Glutamatergic neuron (in vitro differentiated cells): Measurements from ENCODE around the gene ZNF511. TPM values are rescaled to one million over a fixed set of nuclear protein-coding genes. Genes with fewer than 3 reads are reported as not detected.

ENCODE experiments used
- DNase-seq: peaks from one replicate; pipeline ENCODE4 v3.0.0; 2022
- H3K27ac Mint-ChIP-seq: one replicate; pipeline ENCODE4 v1.8.0; 2020; ENCODE audit warnings: mild to moderate bottlenecking, mixed read lengths, inconsistent platforms; ENCODE audit not compliant: unreplicated experiment
- H3K27me3 Mint-ChIP-seq: one replicate; pipeline ENCODE4 v1.8.0; 2020; ENCODE audit warnings: mild to moderate bottlenecking, moderate library complexity, mixed read lengths, inconsistent platforms; ENCODE audit not compliant: unreplicated experiment
- H3K36me3 Mint-ChIP-seq: one replicate; pipeline ENCODE4 v1.8.0; 2020; ENCODE audit warnings: mild to moderate bottlenecking, mixed read lengths, inconsistent platforms; ENCODE audit not compliant: unreplicated experiment
- H3K4me1 Mint-ChIP-seq: one replicate; pipeline ENCODE4 v1.8.0; 2020; ENCODE audit warnings: mild to moderate bottlenecking, low read depth, mixed read lengths, inconsistent platforms; ENCODE audit not compliant: unreplicated experiment
- H3K4me3 Mint-ChIP-seq: one replicate; pipeline ENCODE4 v1.8.0; 2020; ENCODE audit warnings: mild to moderate bottlenecking, mixed read lengths, inconsistent platforms; ENCODE audit not compliant: unreplicated experiment
- H3K9me3 Mint-ChIP-seq: one replicate; pipeline ENCODE4 v1.8.0; 2020; ENCODE audit warnings: mild to moderate bottlenecking, moderate library complexity, mixed read lengths, inconsistent platforms; ENCODE audit not compliant: unreplicated experiment
- CTCF ChIP-seq: fragments of 200-600 bp; sonication (generic); IDR thresholded peaks from one replicate; pipeline ENCODE4 v1.5.0; 2021; ENCODE audit not compliant: partially characterized antibody, unreplicated experiment
- long read RNA-seq: library from polyadenylated mRNA; unstranded; transcript quantifications from one replicate; pipeline ENCODE4 v2.0.0, GENCODE V29; 2020; ENCODE audit not compliant: unreplicated experiment
- total RNA-seq: library from RNA; stranded (reverse); fragmentation: NEBNext Ultra II Directional; extraction: Animal tissue kit (Norgen Biotek cat#: 25700); gene quantifications from one replicate; pipeline ENCODE4 v1.2.1, GENCODE V29; 2021; ENCODE audit not compliant: unreplicated experiment

ZNF511 gene, protein sequence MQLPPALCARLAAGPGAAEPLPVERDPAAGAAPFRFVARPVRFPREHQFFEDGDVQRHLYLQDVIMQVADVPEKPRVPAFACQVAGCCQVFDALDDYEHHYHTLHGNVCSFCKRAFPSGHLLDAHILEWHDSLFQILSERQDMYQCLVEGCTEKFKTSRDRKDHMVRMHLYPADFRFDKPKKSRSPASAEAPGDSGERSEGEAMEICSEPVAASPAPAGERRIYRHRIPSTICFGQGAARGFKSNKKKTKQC
- 24.6 TPM for total RNA-seq
- long read RNA-seq, transcript ZNF511-202 (6 exons, 1,520 nt) = major isoform, 17 of 21 reads
- long read RNA-seq, partial matches to known transcripts = 0 of 21 reads
- long read RNA-seq, other reads (novel, unspliced or antisense) = 2 of 21 reads

DNA sequence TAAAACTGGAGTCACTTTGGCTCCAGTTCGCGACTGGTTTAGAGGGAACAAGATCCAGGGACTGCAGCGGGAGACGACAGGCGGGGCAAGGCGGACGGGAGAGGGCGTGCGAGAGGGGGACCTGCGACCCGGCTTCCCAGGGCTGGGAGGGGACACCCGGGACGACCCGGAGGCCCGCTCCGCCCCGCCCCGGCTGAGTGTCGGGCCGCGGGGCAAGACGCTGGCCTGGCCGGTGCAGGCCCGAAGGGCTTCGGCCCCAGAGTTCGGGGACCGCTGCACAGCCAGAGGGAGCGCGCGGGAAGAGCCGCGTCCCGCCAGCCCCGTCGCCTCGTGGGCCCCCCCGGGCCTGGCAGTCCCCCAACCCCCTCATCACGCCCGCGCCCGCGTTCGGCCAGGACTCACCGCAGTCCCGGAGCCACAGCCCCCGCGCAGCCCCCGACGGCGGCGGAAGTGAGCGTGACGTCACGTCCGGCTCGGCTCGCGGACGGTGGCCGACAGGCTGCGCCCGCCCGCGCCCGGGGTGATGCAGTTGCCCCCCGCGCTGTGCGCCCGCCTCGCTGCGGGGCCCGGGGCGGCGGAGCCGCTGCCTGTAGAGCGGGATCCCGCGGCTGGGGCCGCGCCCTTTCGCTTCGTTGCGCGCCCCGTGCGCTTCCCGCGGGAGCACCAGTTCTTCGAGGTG is at the start of gene ZNF511, which contains the start of gene TUBGCP2:
Gene ZNF511 (plus strand): TSS at position 494 of the 679 bp plus-strand sequence. CDS start 30 bp downstream, at position 524.
Gene TUBGCP2 (minus strand): TSS at position 452 of the 679 bp plus-strand sequence. CDS start 5,931 bp downstream, outside the sequence.
- peak; percentile 90 for DNase-seq
- no peak for TF ChIP-seq CTCF
- peak within 1 kb of the TSS; percentile 91 for H3K27ac Mint-ChIP-seq
- peaks cover 8% of the 10 kb centered on the region for H3K9me3 Mint-ChIP-seq
- H3K4me3 Mint-ChIP-seq = peak within 1 kb of the TSS; percentile 98
- peaks cover 16% of the 10 kb centered on the region for H3K27me3 Mint-ChIP-seq
- H3K36me3 Mint-ChIP-seq = no peaks in the 10 kb centered on the region
- peaks cover 15% of the 10 kb centered on the region for H3K4me1 Mint-ChIP-seq

- no peak for DNase-seq
- H3K27ac Mint-ChIP-seq = no peak overlapping the region
- peaks cover 14% of the 10 kb centered on the region for H3K4me1 Mint-ChIP-seq
- no peak for TF ChIP-seq CTCF
- H3K4me3 Mint-ChIP-seq = no peak overlapping the region
- peaks cover 8% of the 10 kb centered on the region for H3K27me3 Mint-ChIP-seq
- no peaks in the 10 kb centered on the region for H3K9me3 Mint-ChIP-seq
- no peaks in the 10 kb centered on the region for H3K36me3 Mint-ChIP-seq
Measured at GRCh38 chr10:133259602-133259989, 49.1 kb upstream of the ZNF511 start.

- DNase-seq = peak; percentile 59
- TF ChIP-seq CTCF = no peak
- Mint-ChIP-seq H3K27ac (no peak overlapping the region), H3K4me1 (peaks cover 14% of the 10 kb centered on the region), H3K36me3 (no peaks in the 10 kb centered on the region), H3K9me3 (no peaks in the 10 kb centered on the region), H3K4me3 (peak overlapping the region; percentile 49), H3K27me3 (peaks cover 15% of the 10 kb centered on the region)
Measured at GRCh38 chr10:133260895-133261725, 47.6 kb upstream of the ZNF511 start.

GRCh38 chr10:133261726-133262325 is 46.9 kb upstream of the ZNF511 start:
- Mint-ChIP-seq H3K27me3 (peaks cover 15% of the 10 kb centered on the region), H3K4me1 (peaks cover 14% of the 10 kb centered on the region), H3K9me3 (no peaks in the 10 kb centered on the region), H3K4me3 (peak overlapping the region; percentile 79), H3K27ac (no peak overlapping the region), H3K36me3 (no peaks in the 10 kb centered on the region)
- no peak for TF ChIP-seq CTCF
- peak; percentile 86 for DNase-seq
